HL-60 (cell line): ENCODE results near the gene HLCS.

Experiments
- DNase-seq, 2 experiments: peaks; one replicate each; pipeline ENCODE4 v3.0.0-alpha.2; 2010 to 2020; ENCODE audit warnings: low read depth in 1 of 2, low spot score in 1 of 2
- H3K27ac ChIP-seq: fragments of 250-450 bp; sonication (Bioruptor Pico); replicated peaks from 2 replicates; pipeline ENCODE4 v1.5.1; 2020; ENCODE audit warnings: mild to moderate bottlenecking, moderate library complexity
- H3K27me3 ChIP-seq: fragments of 250-450 bp; sonication (Bioruptor Pico); 2 replicates; pipeline ENCODE4 v1.5.1; 2021; ENCODE audit warnings: mild to moderate bottlenecking, moderate library complexity; ENCODE audit not compliant: insufficient read depth, poor library complexity, severe bottlenecking
- H3K4me3 ChIP-seq: replicated peaks from 2 replicates; pipeline ENCODE4 v1.5.1; 2011; ENCODE audit warnings: mild to moderate bottlenecking, control low read depth, low read length; ENCODE audit not compliant: insufficient read depth
- CTCF ChIP-seq: IDR thresholded peaks from one replicate; pipeline ENCODE4 v1.5.1; 2011; ENCODE audit warnings: low read length, control low read depth, inconsistent platforms; ENCODE audit not compliant: insufficient read depth
- GABPA ChIP-seq: IDR thresholded peaks from 2 replicates; pipeline ENCODE4 v1.6.1; 2012; ENCODE audit warnings: low read depth
- POLR2AphosphoS5 ChIP-seq: IDR thresholded peaks from 2 replicates; pipeline ENCODE4 v1.6.1; 2012; ENCODE audit warnings: low read depth
- SPI1 ChIP-seq: IDR thresholded peaks from 2 replicates; pipeline ENCODE4 v1.6.1; 2012; ENCODE audit warnings: low read depth, mild to moderate bottlenecking, borderline replicate concordance
- TF ChIP-seq, protein P1 (sequence below): IDR thresholded peaks from 2 replicates; pipeline ENCODE4 v1.6.1; 2012; ENCODE audit warnings: low read depth; ENCODE audit not compliant: insufficient replicate concordance

The HLCS gene

DNA sequence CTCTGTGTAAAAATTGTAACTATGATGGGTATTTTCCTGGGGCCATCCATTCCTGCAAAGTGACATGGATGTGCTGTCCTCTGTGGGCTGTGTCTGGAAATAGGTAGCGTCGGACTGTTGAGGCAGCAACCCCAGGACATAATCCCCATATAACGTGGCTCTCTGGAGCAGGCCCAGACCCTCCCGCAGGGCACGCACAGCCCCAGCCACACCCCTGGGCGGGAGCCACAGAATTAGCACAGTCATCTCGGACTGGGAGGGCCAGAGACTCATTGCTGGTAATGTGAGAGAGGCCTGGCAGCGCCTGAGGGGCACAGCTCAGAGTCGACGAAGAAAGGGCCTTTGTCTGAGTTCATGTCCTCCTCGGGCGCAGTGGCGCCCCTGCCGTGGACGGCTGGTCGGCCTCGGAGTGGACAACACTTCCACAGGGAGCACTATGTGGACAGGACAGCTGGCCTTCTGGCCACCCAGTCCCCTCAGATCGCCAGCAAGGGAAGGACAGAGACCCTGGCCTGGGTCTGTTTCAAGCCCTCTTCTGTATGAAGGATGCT, 247.4 kb downstream of the HLCS start:
- no peak overlapping the region for H3K4me3 ChIP-seq
- TF ChIP-seq GABPA (no peak), SPI1 (no peak), POLR2AphosphoS5 (no peak), CTCF (no peak)
- TF ChIP-seq, protein P1, sequence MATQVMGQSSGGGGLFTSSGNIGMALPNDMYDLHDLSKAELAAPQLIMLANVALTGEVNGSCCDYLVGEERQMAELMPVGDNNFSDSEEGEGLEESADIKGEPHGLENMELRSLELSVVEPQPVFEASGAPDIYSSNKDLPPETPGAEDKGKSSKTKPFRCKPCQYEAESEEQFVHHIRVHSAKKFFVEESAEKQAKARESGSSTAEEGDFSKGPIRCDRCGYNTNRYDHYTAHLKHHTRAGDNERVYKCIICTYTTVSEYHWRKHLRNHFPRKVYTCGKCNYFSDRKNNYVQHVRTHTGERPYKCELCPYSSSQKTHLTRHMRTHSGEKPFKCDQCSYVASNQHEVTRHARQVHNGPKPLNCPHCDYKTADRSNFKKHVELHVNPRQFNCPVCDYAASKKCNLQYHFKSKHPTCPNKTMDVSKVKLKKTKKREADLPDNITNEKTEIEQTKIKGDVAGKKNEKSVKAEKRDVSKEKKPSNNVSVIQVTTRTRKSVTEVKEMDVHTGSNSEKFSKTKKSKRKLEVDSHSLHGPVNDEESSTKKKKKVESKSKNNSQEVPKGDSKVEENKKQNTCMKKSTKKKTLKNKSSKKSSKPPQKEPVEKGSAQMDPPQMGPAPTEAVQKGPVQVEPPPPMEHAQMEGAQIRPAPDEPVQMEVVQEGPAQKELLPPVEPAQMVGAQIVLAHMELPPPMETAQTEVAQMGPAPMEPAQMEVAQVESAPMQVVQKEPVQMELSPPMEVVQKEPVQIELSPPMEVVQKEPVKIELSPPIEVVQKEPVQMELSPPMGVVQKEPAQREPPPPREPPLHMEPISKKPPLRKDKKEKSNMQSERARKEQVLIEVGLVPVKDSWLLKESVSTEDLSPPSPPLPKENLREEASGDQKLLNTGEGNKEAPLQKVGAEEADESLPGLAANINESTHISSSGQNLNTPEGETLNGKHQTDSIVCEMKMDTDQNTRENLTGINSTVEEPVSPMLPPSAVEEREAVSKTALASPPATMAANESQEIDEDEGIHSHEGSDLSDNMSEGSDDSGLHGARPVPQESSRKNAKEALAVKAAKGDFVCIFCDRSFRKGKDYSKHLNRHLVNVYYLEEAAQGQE = no peak
- H3K27me3 ChIP-seq = peaks cover 35% of the 10 kb centered on the region
- no peak overlapping the region for H3K27ac ChIP-seq
- no peak for DNase-seq

DNA sequence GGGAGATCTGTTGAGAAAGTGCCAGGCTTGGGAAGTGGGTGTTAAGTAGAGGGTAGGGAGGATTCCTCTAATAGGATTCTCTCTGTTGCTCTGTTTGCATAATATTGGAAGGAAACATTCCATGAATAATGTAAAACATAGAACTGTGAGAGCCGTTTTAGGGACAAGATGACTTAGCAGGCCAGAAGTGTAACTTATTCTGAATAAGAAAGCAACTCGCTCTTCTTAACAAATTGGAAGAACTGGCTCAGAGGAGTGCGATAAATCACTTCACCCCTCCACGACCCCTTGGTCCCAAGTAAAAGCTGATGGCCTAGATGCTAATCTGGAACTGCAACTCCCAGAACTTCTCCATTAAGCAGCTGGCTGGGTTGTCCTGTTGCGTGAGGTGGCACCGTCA, 248.5 kb downstream of the HLCS start:
- DNase-seq = no peak
- TF ChIP-seq GABPA = no peak
- no peak for TF ChIP-seq SPI1
- TF ChIP-seq, protein P1 = no peak
- TF ChIP-seq POLR2AphosphoS5 = no peak
- no peak overlapping the region for H3K27ac ChIP-seq
- peaks cover 44% of the 10 kb centered on the region for H3K27me3 ChIP-seq
- H3K4me3 ChIP-seq = no peak overlapping the region

DNA sequence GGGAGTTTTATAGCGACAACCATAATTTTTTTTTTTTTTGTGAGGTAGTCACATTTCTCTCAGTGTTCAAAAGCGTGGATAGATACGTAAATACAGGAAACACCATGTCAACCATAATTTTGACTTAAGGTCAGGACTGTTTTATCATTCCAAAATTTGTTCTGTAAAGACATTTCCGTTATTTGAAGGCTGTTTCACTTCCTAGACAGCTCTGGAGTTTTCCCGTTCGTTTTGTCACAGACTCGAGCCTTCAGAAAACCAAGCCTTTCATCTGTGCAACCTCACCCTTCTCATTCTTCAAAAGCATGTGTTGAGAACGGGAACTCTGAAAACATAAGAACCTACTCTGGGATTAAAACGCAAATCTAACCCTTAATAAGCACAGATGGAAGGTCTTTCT, 249.6 kb downstream of the HLCS start:
- DNase-seq = no peak

More for the DNA sequence above, 249.6 kb downstream of the HLCS start:
- TF ChIP-seq GABPA (no peak), CTCF (no peak), SPI1 (no peak), POLR2AphosphoS5 (no peak)
- TF ChIP-seq, protein P1 = no peak
- Histone ChIP-seq H3K27me3 (peaks cover 50% of the 10 kb centered on the region), H3K27ac (no peak overlapping the region), H3K4me3 (no peak overlapping the region)
